H1 (cell line): Measurements from ENCODE around the gene TNS3. TPM values are rescaled to one million over a fixed set of nuclear protein-coding genes. Genes with fewer than 3 reads are reported as not detected.

Experiments
- ASH2L ChIP-seq: fragments of 200-600, 300-600 bp; sonication (generic); IDR thresholded peaks from one replicate; pipeline ENCODE4 v1.7.1; 2017; ENCODE audit warnings: low read length
- JUN ChIP-seq: IDR thresholded peaks from 2 replicates; pipeline ENCODE4 v1.6.1; 2011; ENCODE audit warnings: low read depth, mild to moderate bottlenecking, improper control_type of control experiment, low read length
- KDM5A ChIP-seq: fragments of 200-600 bp; IDR thresholded peaks from 2 replicates; pipeline ENCODE4 v1.7.1; 2012; ENCODE audit warnings: mild to moderate bottlenecking, low read length, inconsistent platforms, mixed read lengths
- POLR2A ChIP-seq, 2 experiments: IDR thresholded peaks; 1 replicate in 1 of 2; 2 replicates in 1 of 2; pipeline ENCODE4 v1.6.1; 2011; ENCODE audit warnings: low read depth in 2 of 2, low read length in 2 of 2, mild to moderate bottlenecking in 2 of 2; ENCODE audit errors: control extremely low read depth in 1 of 2
- POLR2AphosphoS5 ChIP-seq: IDR thresholded peaks from 2 replicates; pipeline ENCODE4 v1.6.1; 2011; ENCODE audit warnings: low read depth, low read length
- RNF2 ChIP-seq: fragments of 200-900, 300-1000 bp; sonication (generic); IDR thresholded peaks from 2 replicates; pipeline ENCODE4 v1.7.1; 2016; ENCODE audit warnings: borderline replicate concordance, low read depth, mild to moderate bottlenecking, antibody characterized with exemption, low read length; ENCODE audit not compliant: poor library complexity, severe bottlenecking; ENCODE audit errors: missing control alignments
- TAF7 ChIP-seq: optimal IDR thresholded peaks from 2 replicates; pipeline ENCODE3; 2011; ENCODE audit warnings: low read depth, mild to moderate bottlenecking, inconsistent platforms, low read length, moderate library complexity, borderline replicate concordance
- TCF12 ChIP-seq: IDR thresholded peaks from 2 replicates; pipeline ENCODE4 v1.6.1; 2011; ENCODE audit warnings: low read depth, mild to moderate bottlenecking, low read length
- polyA plus RNA-seq, 7 experiments: library from polyadenylated mRNA; depleted of rRNA in 3 of 7; stranded (reverse) in 5 of 7; unstranded in 2 of 7; fragments of >200 nt in 5 of 7; fragments of 200-250 nt in 2 of 7; gene quantifications; 1 replicate in 5 of 7; 2 replicates in 1 of 7; 4 replicates in 1 of 7; pipeline versions ENCODE4 v1.2.1 to v1.2.3, GENCODE V29; 2011 to 2013; ENCODE audit warnings: missing spikeins in 2 of 7, mixed read lengths in 2 of 7
- total RNA-seq: library from RNA; stranded (reverse); fragmentation: NEBNext Ultra II Directional; extraction: Animal tissue kit (Norgen Biotek cat#: 25700); gene quantifications from 2 replicates; pipeline ENCODE4 v1.2.1, GENCODE V29; 2021
- TF ChIP-seq, protein P1 (sequence below): IDR thresholded peaks from 2 replicates; pipeline ENCODE4 v1.6.1; 2012; ENCODE audit warnings: low read length, inconsistent platforms
- TF ChIP-seq, protein P2 (sequence below): IDR thresholded peaks from 2 replicates; pipeline ENCODE4 v1.6.1; 2012; ENCODE audit warnings: inconsistent platforms

The TNS3 gene
- total and polyA plus RNA-seq, 2 of the 8 experiments (the other 6 are each of a cell fraction or from before 2014, with no cell fraction given), result 11.9 to 24.2 TPM

DNA sequence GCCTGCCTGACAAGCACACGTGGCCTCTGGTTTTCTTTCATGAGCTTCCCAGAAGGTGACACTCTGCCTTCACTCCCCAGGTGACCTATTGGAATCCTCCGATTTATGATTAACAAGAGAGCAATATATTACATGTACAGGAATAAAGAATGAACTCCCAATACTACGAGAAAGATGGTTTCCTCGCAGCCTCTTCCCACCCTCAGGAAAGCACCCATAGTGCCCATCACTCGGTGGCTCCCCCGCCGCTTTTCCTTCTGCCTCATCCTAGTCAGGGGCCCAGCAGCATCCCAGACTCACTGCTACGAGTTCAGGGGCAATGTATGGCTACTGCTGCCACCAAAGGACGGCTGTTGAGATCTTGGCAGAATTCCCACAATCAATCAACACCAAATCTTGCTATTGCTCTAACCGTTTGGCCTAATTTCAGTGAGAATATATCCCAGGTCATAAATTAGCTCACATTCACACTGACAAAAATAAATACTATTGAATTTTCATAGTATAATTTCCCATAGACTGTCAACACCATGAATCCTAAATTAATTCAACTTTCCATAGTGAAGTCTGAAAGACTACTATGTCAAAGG is 196.3 kb downstream of the TNS3 start (continued):
- no peak for TF ChIP-seq TCF12
- TF ChIP-seq, protein P1, sequence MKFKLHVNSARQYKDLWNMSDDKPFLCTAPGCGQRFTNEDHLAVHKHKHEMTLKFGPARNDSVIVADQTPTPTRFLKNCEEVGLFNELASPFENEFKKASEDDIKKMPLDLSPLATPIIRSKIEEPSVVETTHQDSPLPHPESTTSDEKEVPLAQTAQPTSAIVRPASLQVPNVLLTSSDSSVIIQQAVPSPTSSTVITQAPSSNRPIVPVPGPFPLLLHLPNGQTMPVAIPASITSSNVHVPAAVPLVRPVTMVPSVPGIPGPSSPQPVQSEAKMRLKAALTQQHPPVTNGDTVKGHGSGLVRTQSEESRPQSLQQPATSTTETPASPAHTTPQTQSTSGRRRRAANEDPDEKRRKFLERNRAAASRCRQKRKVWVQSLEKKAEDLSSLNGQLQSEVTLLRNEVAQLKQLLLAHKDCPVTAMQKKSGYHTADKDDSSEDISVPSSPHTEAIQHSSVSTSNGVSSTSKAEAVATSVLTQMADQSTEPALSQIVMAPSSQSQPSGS, result no peak
- no peak for TF ChIP-seq ASH2L
- TF ChIP-seq POLR2AphosphoS5, result no peak
- TF ChIP-seq, protein P2, sequence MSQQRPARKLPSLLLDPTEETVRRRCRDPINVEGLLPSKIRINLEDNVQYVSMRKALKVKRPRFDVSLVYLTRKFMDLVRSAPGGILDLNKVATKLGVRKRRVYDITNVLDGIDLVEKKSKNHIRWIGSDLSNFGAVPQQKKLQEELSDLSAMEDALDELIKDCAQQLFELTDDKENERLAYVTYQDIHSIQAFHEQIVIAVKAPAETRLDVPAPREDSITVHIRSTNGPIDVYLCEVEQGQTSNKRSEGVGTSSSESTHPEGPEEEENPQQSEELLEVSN, result no peak
- TF ChIP-seq JUN, result no peak
- no peak for TF ChIP-seq KDM5A
- TF ChIP-seq POLR2A (IDR thresholded peaks at IDR 0.05; ENCODE audit: control extremely low read depth in 1 of 2, low read depth in 2 of 2, low read length in 2 of 2), result no peak
- TF ChIP-seq RNF2, result no peak
- no peak for TF ChIP-seq TAF7
- TF ChIP-seq, all 59 proteins: peak for 0
